NCI-H524 treated with DMSO at 0.1 percent for 48 hours (cell line): Measurements from ENCODE around the gene ASPHD2.
A peak's percentile ranks its signal among the peaks of the same experiment; 100 is the strongest.

Experiments used
- DNase-seq: peaks from one replicate; lab custom pipeline; 2025; lab: John Stamatoyannopoulos, UW

ASPHD2 gene

DNA sequence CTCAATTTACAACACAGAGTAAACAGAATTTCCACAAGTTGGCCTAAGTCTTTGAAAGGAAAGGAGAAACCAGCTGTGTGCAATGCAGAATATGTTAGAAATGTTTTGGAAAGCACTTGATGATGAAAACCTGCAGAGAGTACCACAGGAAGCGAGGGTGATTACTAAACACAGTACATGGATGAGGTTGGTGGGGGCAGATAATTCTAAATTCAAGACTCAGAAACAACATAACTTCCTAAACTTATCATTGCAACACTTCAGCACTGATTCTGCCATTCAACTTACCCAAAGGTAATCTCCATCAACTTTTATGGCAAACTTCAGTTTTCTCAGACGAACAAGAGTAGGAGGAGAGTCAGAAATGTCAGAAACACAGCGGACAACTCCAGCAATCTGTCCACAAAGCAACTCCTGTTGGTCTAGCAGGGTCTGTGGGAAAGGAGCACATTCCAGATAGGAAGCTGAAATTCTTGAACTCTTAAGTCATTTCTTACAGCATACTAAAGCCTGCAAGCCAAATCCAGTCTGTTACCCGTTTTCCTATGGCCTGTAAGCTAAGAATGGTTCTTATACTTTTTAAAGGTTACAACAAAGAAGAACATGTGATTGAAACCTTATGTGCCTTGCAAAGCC is 47.8 kb downstream of the ASPHD2 start:
- no peak for DNase-seq

DNA sequence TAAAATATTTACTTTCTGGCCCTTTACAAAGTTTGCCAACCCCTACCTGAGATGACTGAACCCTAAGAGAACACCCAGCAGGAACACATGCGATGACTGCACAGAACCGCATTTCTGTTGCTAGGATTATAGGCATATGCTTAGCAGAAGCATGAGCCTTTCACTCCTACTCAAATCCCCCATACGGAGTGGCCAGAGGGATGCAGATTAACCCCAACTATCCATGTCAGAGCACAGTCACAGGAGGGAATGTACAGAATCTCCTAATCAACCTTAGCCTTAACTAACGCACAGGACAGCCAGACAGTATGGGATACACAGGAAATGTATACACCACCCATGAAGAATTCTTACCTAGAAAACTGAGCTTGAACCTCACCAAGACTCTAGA is 48.3 kb downstream of the ASPHD2 start:
- DNase-seq = no peak

- DNase-seq = no peak
These were observed 50.2 kb downstream of the ASPHD2 start for GRCh38 chr22:26479043-26479791.

GRCh38 chr22:26479792-26480610 is 50.9 kb downstream of the ASPHD2 start:
- DNase-seq = no peak

DNA sequence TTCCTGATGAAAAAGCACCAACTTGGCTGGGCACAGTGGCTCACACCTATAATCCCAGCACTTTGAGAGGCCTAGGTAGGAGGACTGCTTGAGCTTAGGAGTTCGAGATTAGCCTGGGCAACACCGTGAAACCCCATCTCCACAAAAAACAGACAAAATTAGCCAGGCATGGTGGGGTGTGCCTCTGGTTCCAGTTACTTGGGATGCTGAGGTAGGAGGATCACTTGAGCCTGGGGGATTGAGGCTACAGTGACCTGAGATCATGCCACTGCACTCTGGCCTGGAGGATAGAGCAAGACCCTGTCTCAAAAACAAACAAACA is 51.5 kb downstream of the ASPHD2 start:
- DNase-seq = no peak

- DNase-seq = no peak
These were observed 52.1 kb downstream of the ASPHD2 start for GRCh38 chr22:26481112-26481693.

DNA sequence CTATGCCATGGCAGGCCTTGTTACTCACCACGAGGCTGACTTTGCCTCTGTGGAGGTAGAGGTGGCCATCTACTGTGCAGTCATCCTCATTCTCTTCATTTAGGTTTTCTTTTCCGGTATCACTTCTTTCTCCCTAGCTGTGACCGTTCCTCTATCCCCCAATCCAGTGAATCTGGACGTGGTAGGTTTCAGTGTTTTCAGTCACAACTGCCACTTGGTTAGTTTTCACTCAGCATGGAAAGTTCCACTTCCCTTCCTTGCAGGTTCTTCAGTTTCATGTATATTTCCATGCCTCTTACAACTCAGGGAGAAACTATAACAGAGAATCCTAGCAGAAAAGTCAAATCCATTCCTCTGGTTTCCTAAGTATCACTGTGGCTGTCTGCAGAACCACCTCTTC is 52.6 kb downstream of the ASPHD2 start:
- DNase-seq = no peak

- no peak for DNase-seq
These were observed 53.1 kb downstream of the ASPHD2 start for GRCh38 chr22:26482161-26482560.

GRCh38 chr22:26483043-26483438 is 54.0 kb downstream of the ASPHD2 start:
- DNase-seq = no peak

DNA sequence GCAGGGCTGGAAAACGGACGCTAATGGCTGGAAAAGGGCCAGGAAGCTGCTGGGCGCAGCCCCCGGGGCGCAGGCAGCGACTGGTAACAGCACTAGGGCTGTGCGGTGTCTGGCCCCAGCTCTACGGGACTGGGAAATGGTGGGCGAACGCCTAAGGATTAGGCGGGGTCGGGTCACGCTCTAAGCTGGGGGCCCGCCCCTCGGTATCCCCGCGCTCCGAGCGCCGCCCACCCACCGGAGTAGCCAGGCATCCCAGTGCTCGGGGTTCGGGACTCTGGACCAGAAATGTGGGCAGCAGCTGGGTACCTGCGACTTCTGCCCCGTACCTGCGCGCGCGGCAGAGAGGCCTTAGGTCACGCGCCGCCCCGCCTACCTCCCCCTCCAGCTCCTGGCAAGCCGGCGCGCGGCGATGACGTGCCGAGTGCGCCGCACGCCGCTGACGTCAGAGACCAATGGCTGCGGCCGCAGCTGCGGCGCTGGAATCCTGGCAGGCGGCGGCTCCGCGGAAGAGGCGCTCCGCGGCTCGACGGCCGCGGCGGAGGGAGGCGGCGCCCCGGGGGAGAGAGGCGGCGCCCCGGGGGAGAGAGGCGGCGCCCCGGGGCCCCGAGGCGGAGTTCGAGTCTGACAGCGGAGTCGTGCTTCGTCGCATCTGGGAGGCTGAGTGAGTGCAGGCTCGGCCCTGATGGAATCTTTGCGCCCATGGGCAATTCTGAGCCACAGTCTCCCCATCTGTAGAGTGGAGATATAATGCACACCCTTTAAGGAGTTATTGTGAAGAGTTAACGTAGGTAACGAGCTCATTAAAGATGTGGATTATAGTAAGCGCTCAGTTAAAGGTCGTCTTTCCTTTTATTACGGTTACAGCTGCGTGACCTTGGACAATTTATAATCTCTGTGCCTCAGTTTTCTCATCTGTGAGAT is 54.6 kb downstream of the ASPHD2 start, which contains the start of the genes HPS4 and SRRD:
Gene HPS4, minus strand, starts transcription at position 345 of the 921 bp plus-strand sequence. CDS start 2,021 bp downstream, outside the sequence.
Gene SRRD, plus strand, starts transcription at position 439 of the 921 bp plus-strand sequence. Its CDS starts 14 bp downstream, at position 453.
- DNase-seq = peak; percentile 43

GRCh38 chr22:26484360-26484706 is 55.3 kb downstream of the ASPHD2 start:
- DNase-seq = no peak

- no peak for DNase-seq
These were observed 56.0 kb downstream of the ASPHD2 start for GRCh38 chr22:26485013-26485412.

DNA sequence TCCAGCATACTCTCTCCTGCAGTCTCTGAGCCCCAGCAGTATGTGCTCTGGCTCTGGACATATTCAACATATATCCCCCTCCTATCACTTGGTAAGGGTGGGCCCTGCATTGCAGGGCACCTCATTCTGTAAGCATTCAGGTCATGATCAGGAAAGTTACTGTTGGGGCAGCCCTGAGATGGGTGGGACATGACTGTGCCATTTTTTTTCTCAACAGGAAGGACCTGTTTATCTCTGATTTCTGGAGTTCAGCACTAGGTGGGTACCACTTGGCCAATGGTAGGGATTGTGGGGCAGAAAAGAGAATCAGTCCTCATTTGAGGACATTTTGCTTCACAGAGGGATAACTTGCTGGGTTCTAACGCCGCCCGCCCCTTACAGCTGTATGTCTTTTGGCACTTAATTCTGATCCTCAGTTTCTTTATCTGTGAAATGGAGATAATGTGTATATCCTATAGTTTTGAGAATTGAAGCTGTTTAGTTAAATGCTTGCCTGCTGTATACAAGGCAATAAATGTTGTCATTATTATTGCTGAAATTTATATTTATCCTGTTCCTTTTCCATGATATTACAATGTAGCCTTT is 56.8 kb downstream of the ASPHD2 start:
- DNase-seq = no peak

DNA sequence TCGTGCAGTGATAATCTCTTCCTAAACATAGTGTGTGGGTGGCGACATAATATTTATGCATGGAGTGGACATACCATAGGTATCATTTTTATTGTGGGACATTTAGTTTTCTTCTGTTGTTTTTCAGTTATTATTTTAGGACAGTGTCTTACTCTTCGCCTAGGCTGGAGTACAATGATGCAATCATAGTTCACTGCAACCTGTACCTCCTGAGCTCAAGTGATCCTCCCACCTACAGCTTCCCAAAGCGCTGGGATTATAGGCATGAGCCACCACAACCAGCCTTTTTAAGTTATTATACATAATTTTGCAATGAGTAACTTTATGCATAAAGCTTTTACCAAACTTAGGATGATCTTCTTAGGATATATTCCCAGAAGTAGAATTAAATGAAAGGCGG is 57.3 kb downstream of the ASPHD2 start:
- no peak for DNase-seq

DNA sequence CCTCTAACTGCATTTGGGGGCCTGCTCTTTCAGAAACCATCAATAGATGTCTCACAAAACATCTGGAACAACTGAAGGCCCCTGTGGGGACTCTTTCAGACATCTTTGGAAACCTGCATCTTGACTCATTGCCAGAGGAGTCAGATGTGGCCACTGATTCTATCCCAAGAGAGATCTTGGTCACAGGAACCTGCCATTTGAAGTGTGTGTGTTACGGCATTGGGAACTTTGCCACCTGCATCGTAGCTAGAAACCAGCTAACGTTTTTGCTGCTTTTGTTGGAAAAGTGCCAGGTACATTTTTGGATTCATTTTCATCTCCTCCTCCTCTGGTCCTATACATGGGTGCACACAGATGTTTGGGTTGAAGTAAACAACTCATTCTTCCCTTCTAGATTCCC is 58.9 kb downstream of the ASPHD2 start:
- DNase-seq = no peak

DNA sequence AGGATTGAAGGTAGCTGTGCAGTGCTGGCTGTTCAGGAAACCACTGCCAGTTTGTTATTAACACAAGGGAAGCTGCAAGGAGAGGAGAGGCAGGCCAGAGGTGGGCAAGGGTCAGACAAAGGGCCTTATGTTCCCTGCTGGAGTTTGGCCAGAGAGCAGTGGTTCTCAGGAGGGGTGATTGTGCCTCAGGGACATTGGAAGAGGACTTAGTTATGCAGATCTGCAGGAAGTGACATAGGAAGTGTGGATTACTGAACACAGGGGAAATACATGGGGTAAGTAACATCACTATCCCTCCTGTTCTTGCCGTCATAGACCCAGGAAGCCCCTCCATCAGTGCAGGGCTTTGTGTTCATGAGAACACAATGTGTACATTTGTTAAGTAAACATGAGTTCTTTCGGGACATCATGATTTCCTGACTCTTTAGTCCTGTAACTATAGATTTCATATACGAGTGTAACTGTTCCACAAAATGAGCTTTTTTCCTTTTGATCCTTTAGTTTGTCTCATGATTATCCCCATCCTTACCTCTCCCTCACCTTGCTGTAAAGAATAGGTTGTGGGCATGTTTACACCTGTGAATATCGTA is 60.5 kb downstream of the ASPHD2 start:
- no peak for DNase-seq

DNA sequence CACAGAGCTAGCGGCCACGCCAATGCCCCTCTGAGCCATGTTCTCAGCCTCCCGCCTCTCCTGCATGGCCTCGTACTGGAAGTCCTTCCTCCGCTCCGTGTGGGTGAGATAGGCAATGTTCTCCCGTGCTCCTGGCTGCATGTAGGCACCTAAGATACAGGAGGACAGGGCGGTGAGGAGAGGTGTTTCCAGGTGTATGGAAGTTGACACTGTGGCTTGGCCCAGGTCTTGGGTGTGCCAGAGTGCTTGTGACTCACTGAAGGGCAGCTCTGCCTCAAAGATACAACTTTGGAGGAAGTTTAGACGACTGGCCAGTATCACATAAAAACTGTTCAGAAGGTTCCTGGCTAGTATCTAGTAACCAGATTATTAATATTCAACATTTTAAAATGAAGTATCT is 63.2 kb downstream of the ASPHD2 start:
- no peak for DNase-seq

DNA sequence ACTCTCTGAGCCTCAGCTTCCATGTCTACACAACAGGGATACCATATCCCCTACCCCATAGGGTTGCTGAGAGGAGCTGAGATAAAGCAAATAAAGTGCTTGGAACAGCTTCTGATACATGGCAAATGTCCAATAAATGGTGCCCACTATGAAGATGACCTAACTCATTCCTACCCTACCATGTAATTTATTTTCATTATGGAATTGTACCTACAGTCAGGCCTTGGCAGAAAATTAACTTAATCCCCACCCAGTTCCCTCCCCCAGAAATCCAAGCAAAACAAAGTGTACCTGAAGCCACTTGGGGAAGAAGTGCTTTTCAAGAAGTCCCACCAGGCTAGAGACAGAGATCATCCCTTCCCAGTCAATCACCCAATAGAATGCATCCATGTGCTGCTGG is 65.4 kb downstream of the ASPHD2 start:
- no peak for DNase-seq
